Omental fat pad (tissue), 4 donors: ENCODE results near the gene EIF4E. TPM values are rescaled to one million over a fixed set of nuclear protein-coding genes. Genes with fewer than 3 reads are reported as not detected.

Source experiments
- ATAC-seq: fragments of 150-250 bp; one replicate; pipeline ENCODE4 v1.9.1; 2016; ENCODE audit warnings: mild to moderate bottlenecking, moderate library complexity; ENCODE audit not compliant: low FRiP score
- DNase-seq: peaks from one replicate; pipeline ENCODE4 v3.0.0-alpha.2; 2019; ENCODE audit warnings: low spot score
- CTCF ChIP-seq, 3 donors: fragments of 450-650 bp; IDR thresholded peaks; one replicate each; pipeline ENCODE4 v1.5.1; 2016 to 2017; ENCODE audit warnings: antibody characterized with exemption in 3 of 3, mild to moderate bottlenecking in 3 of 3, moderate library complexity in 2 of 3
- total RNA-seq, 4 donors: library from RNA; depleted of rRNA; stranded (reverse); fragments of >200 nt; gene quantifications; one replicate each; pipeline ENCODE4 v1.1.0, GENCODE V29; 2016

EIF4E gene
- total RNA-seq, 4 donors from 2014 or later: 62.5 to 208 (median 74.1) TPM

DNA sequence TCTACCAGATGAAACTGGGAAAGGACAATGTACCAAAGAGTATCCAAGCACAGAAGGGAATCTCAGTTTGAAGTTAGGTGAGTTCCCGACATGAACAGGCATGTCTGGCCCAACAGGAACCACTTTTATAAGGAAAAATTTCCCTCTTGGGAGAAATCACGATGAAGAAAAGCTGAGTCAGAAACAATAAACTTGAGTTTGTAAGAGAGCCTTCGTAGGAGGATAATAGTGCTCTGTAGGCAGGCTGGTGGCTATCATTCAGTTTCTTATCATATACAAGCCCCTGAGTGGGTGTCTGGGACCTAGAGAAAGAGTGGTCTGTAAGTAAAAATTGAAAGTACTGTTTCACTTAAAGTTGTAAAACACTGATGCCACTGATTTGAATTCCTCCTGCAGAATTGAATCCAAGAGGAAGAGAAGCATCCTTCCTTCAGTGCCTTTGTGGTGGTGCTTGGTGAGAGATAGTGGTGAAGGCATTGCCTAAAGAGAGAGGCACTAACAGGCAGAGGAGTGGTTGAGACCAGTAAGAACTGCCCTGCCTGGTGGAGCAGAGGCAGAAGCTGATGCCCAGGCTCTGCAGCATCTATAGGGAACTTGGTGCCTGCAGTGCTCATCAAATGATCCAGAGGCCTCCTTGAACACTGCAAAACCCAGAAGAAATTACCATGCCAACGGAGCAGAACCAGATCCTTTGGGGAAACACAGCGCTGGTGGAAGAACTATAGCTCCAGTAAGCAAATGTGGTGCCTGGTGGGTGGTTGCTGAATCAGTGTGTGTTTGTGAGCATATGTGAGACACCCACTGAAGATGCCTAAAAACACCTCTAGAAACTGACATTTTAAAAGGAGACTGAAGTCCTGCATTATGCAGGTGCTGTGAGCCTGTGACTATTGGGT, 34.9 kb upstream of the EIF4E start:
- TF ChIP-seq CTCF (IDR thresholded peaks at IDR 0.05): no peak
- ATAC-seq (no peak), DNase-seq (no peak)

DNA sequence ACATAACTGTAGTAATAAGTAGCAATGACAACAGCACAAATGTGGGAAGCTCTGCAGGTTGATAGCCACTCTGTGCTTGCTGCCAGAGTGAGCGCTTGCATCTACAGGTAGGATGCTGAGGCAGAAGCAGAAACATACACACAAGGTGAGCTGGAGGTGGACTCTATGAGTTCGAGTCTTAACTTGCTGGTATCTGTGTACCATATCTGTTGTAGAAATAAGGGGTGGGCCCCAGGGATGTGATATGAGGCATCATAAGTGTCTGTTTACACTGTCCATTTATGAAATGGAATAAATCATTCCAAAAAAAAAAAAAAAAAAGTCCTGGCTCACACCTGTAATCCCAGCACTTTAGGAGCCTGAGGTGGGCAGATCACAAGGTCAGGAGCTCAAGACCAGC, 32.8 kb upstream of the EIF4E start:
- no peak for DNase-seq
- ATAC-seq: no peak
- no peak for TF ChIP-seq CTCF (IDR thresholded peaks at IDR 0.05)

DNA sequence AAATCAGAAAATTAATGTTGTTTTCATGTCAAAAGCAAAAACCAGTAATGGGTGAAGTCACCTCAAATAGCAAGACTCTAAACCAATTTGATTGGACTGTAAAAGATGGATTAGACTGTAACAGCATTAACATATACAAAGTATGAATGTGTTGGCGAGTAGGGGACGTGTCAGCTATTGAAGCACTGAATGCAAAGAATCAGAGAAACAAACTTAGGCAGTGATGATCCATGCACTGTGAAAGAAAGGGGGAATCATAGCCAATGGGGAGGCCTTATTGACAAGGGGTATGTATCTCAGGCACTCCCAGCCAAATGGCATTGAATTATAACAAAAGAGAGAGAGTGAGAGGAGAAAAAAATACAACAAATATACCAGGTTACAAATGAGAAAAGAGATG, 30.5 kb upstream of the EIF4E start:
- ATAC-seq: no peak
- no peak for DNase-seq
- no peak for TF ChIP-seq CTCF (IDR thresholded peaks at IDR 0.05)

DNA sequence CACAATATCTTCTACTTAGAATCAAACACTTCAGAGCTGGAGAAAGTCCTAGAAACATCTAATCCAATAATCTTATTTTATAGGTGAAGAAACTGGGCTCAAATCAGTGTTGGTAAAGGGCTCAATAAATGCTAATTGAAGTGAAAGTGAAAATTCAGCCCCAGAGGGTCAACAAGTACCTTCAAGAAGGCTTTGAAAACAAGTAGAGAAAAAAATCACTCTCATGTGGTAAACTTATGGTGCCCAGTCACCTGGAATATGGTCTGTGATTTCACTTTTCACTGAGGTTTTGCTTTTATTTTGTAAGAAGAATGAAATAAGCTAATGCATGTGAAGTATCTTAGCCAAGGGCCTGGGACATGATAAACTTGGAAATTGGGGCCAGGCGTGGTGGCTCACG, 29.1 kb upstream of the EIF4E start:
- no peak for TF ChIP-seq CTCF (IDR thresholded peaks at IDR 0.05)
- ATAC-seq: no peak

DNA sequence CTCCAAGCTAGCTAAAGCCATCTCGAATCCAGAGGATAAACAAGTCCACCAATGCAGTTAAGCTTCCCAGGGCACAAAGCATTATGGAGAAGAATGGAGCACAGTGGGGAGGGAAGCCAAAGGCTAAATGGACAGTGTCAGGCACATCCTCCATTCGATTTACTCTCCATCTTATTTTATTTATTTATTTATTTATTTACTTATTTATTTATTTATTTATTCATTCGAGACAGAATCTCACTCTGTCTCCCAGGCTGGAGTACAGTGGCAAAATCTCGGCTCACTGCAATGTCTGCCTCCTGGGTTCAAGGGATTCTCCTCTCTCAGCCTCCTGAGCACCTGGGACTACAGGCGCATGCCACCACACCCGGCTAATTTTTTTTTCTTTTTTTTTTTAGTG, 26.3 kb upstream of the EIF4E start:
- no peak for TF ChIP-seq CTCF (IDR thresholded peaks at IDR 0.05)
- DNase-seq (no peak), ATAC-seq (no peak)

More for the DNA sequence above, 29.1 kb upstream of the EIF4E start:
- no peak for DNase-seq

DNA sequence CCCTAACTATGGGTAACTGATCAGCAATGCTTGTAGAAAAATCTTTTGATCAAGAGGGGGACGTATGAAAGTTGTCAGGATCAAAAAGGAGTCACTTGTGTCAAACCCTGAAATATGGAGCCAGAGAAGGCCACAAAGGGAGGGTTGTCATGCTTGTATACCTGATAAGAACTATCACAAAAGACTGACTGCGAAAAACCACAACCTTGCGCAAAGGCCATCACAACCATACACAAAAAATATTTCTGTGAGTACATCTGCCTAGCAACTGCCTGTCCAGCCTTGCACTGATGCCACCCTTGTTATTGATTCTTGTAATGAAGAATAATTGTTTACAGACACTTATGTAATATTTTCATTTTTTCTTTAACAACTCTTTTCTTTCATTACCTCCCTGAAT, 22.8 kb upstream of the EIF4E start:
- no peak for TF ChIP-seq CTCF (IDR thresholded peaks at IDR 0.05)
- no peak for DNase-seq
- ATAC-seq: no peak

DNA sequence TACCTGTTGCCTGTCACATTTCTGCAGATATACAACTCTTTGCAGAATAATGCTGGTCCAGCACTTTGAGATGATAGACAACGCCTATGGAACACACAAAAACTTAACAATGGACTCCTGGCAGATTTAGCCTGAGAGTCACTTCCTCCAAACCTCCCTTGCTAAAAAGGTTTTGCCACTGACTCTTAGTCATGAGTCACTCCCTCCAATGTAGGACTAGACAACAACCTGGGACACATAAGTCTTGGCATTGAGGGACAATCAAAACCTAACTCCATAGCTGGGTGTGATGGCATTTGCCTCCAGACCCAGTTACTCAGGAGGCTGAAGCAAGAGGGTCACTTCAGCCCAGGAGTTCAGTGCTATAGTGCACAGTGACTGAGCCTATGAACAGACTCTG, 22.0 kb upstream of the EIF4E start:
- TF ChIP-seq CTCF (IDR thresholded peaks at IDR 0.05): no peak
- DNase-seq (no peak), ATAC-seq (no peak)
